ENCODE results near the gene ZNF595. TPM values are rescaled to one million over a fixed set of nuclear protein-coding genes. Genes with fewer than 3 reads are reported as not detected.
"Not testable (repeated sequence)": the region's sequence is repeated elsewhere in the genome, so short reads cannot be mapped to it uniquely, and the experiment has no call there.

The ZNF595 gene
- total RNA-seq, result 10 to 100 TPM in 1 of 2 donors, 1 to 10 TPM in 1; 7.6 to 24.3 TPM
- long read RNA-seq, transcript ZNF595-205 (4 exons, 2,911 nt), result major isoform, 7 of 7 reads
- long read RNA-seq, partial matches to known transcripts, result 0 of 7 reads
- long read RNA-seq, other reads (novel, unspliced or antisense), result 0 of 7 reads

GRCh38 chr4:52804-53479 is at the start of gene ZNF595:
ZNF595 (plus strand) TSS chr4:53321; CDS start chr4:53489, 168 bp downstream.
- ATAC-seq (peak; percentile 96 to 99), DNase-seq (peak; percentile 63)
- intact Hi-C loops (cut with DNase I), result not testable (repeated sequence)

GRCh38 chr4:9937-10870 is 42.9 kb upstream of the ZNF595 start:
- intact Hi-C loops (cut with DNase I), result not testable (repeated sequence)
- DNase-seq (peak; percentile 21), ATAC-seq (peak in 1 of 2 donors; percentile 65)

GRCh38 chr4:11095-11815 is 41.9 kb upstream of the ZNF595 start:
- intact Hi-C loops (cut with DNase I); DNase-seq: not testable (repeated sequence)
- ATAC-seq, result peak in 1 of 2 donors; percentile 51

GRCh38 chr4:11816-12417 is 41.2 kb upstream of the ZNF595 start:
- ATAC-seq, result peak; percentile 38 to 61
- intact Hi-C loops (cut with DNase I); DNase-seq: not testable (repeated sequence)

GRCh38 chr4:18128-18527 is 35.0 kb upstream of the ZNF595 start:
- intact Hi-C loops (cut with DNase I); ATAC-seq; DNase-seq: not testable (repeated sequence)

- ATAC-seq; DNase-seq; intact Hi-C loops (cut with DNase I): not testable (repeated sequence)
Measured at GRCh38 chr4:18589-18988, 34.5 kb upstream of the ZNF595 start.

GRCh38 chr4:22882-23281 is 30.2 kb upstream of the ZNF595 start:
- ATAC-seq; intact Hi-C loops (cut with DNase I); DNase-seq: not testable (repeated sequence)

GRCh38 chr4:24359-24758 is 28.8 kb upstream of the ZNF595 start:
- ATAC-seq; DNase-seq; intact Hi-C loops (cut with DNase I): not testable (repeated sequence)

- DNase-seq; intact Hi-C loops (cut with DNase I); ATAC-seq: not testable (repeated sequence)
Measured at GRCh38 chr4:27501-27900, 25.6 kb upstream of the ZNF595 start.

GRCh38 chr4:28767-29542 is 24.2 kb upstream of the ZNF595 start:
- intact Hi-C loops (cut with DNase I); ATAC-seq; DNase-seq: not testable (repeated sequence)

GRCh38 chr4:33314-33713 is 19.8 kb upstream of the ZNF595 start:
- ATAC-seq; DNase-seq; intact Hi-C loops (cut with DNase I): not testable (repeated sequence)

GRCh38 chr4:36559-37415 is 16.3 kb upstream of the ZNF595 start:
- DNase-seq; intact Hi-C loops (cut with DNase I); ATAC-seq: not testable (repeated sequence)

- intact Hi-C loops (cut with DNase I); DNase-seq; ATAC-seq: not testable (repeated sequence)
Measured at GRCh38 chr4:38202-38601, 14.9 kb upstream of the ZNF595 start.

GRCh38 chr4:43375-43774 is 9.7 kb upstream of the ZNF595 start:
- ATAC-seq; intact Hi-C loops (cut with DNase I); DNase-seq: not testable (repeated sequence)

- ATAC-seq; DNase-seq; intact Hi-C loops (cut with DNase I): not testable (repeated sequence)
Measured at GRCh38 chr4:51253-51652, 1.9 kb upstream of the ZNF595 start.

- ATAC-seq; DNase-seq; intact Hi-C loops (cut with DNase I): not testable (repeated sequence)
Measured at GRCh38 chr4:51655-52277, 1.4 kb upstream of the ZNF595 start.

Measured in left cardiac atrium (tissue), 4 donors.